Activated CD4-positive, alpha-beta T cell treated with anti-CD3 and anti-CD28 coated beads, Interleukin-2, amount 10 ng/mL, durations not matched to agents 24 days and 14 days (primary cell): Measurements from ENCODE around the gene UBIAD1. TPM values are rescaled to one million over a fixed set of nuclear protein-coding genes. Genes with fewer than 3 reads are reported as not detected.

Source experiments
- DNase-seq: peaks from one replicate; pipeline ENCODE4 v3.0.0; 2022
- H3K27ac Mint-ChIP-seq: one replicate; pipeline ENCODE4 v1.8.0; 2022; ENCODE audit warnings: mild to moderate bottlenecking, mixed read lengths
- H3K27me3 Mint-ChIP-seq: one replicate; pipeline ENCODE4 v1.8.0; 2022; ENCODE audit warnings: mixed read lengths
- H3K36me3 Mint-ChIP-seq: one replicate; pipeline ENCODE4 v1.8.0; 2022; ENCODE audit warnings: low read depth, mild to moderate bottlenecking, mixed read lengths
- H3K4me1 Mint-ChIP-seq: one replicate; pipeline ENCODE4 v1.8.0; 2021; ENCODE audit warnings: mixed read lengths
- H3K4me3 Mint-ChIP-seq: one replicate; pipeline ENCODE4 v1.8.0; 2022; ENCODE audit warnings: mild to moderate bottlenecking, moderate library complexity, mixed read lengths
- H3K9me3 Mint-ChIP-seq: one replicate; pipeline ENCODE4 v1.8.0; 2021; ENCODE audit warnings: mixed read lengths
- intact Hi-C: fragments of 100-400 bp; cut with micrococcal nuclease; formaldehyde crosslinking; loops from one replicate; pipeline ENCODE4 v1.15.1; 2023
- total RNA-seq: library from RNA; stranded (reverse); gene quantifications from 2 replicates; pipeline ENCODE4 v1.2.3, GENCODE V29; 2022

Gene UBIAD1
- 32.4 and 32.5 TPM in 2 replicates for total RNA-seq

- Mint-ChIP-seq H3K4me3 (peak within 1 kb of the TSS; percentile 91), H3K36me3 (peaks cover 29% of the 10 kb centered on the region), H3K27me3 (peaks cover 2% of the 10 kb centered on the region), H3K9me3 (no peaks in the 10 kb centered on the region), H3K4me1 (peaks cover 24% of the 10 kb centered on the region), H3K27ac (peak within 1 kb of the TSS; percentile 89)
- intact Hi-C loops = loop anchor here (1.0 to 10.0 kb wide), 4 partner anchors 11 to 632 kb away; partner anchors contain the start of genes AGTRAP, MAD2L2 and MTOR
- DNase-seq = peak; percentile 93
These were observed at the start of gene UBIAD1 for GRCh38 chr1:11272832-11273594. UBIAD1 (plus strand) TSS chr1:11273198; CDS start chr1:11273532, 334 bp downstream.

- H3K36me3 Mint-ChIP-seq = peaks cover 61% of the 10 kb centered on the region
- H3K9me3 Mint-ChIP-seq = no peaks in the 10 kb centered on the region
- intact Hi-C loops = no loop called here
- peak overlapping the region; percentile 51 for H3K27ac Mint-ChIP-seq
- no peaks in the 10 kb centered on the region for H3K27me3 Mint-ChIP-seq
- no peak for DNase-seq
- H3K4me3 Mint-ChIP-seq = peak overlapping the region; percentile 11
- H3K4me1 Mint-ChIP-seq = peaks cover 15% of the 10 kb centered on the region
These were observed 45.6 kb upstream of the UBIAD1 start for GRCh38 chr1:11227106-11228077.

GRCh38 chr1:11229203-11229602, 43.8 kb upstream of the UBIAD1 start:
- Mint-ChIP-seq H3K27ac (no peak overlapping the region), H3K4me1 (peaks cover 15% of the 10 kb centered on the region), H3K36me3 (peaks cover 65% of the 10 kb centered on the region), H3K9me3 (no peaks in the 10 kb centered on the region), H3K4me3 (no peak overlapping the region), H3K27me3 (no peaks in the 10 kb centered on the region)
- no peak for DNase-seq
- intact Hi-C loops = no loop called here

DNA sequence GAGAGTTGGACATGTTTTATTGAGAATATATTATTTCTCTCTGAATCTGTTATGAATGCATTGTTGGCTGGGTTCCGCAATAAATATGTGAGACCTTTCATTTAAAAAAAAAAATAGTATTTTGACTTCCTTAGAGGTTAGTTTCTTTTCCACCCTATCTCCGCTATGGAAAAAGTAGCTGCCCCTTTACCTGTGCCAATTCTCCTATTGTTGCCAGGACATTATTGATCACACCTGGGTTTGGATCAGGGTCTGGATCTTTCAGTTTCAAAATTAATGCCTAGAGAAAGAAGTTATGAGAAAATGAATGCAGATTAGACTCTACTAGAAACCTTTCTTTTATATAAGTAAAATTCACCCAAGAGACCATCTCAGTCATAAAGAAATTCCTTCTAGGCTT, 39.8 kb upstream of the UBIAD1 start:
- peaks cover 61% of the 10 kb centered on the region for H3K36me3 Mint-ChIP-seq

DNA sequence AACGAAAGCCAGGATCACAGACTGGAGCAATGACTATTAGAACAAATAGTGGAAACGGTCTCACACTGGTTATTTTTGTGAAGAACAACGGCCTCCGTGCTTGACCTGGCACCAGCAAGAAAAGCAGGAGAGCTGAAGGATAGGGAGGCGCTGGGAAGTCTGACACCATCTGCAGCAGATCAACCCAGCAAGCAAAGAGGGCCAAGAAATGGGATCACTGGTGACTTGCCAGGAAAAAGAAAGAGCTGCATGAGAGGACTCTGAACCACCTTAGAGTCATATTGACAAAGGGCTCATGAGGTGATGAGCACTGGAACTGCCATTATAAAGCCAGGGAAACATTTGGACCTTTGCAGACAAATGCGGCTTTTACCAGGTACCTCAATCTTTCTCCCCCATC, 35.6 kb upstream of the UBIAD1 start:
- DNase-seq = no peak
- H3K27me3 Mint-ChIP-seq = no peaks in the 10 kb centered on the region
- H3K9me3 Mint-ChIP-seq = no peaks in the 10 kb centered on the region
- H3K4me1 Mint-ChIP-seq = peaks cover 6% of the 10 kb centered on the region
- intact Hi-C loops = no loop called here
- peaks cover 57% of the 10 kb centered on the region for H3K36me3 Mint-ChIP-seq
- no peak overlapping the region for H3K4me3 Mint-ChIP-seq
- no peak overlapping the region for H3K27ac Mint-ChIP-seq

More for the DNA sequence above, 39.8 kb upstream of the UBIAD1 start:
- no peaks in the 10 kb centered on the region for H3K9me3 Mint-ChIP-seq
- no peak overlapping the region for H3K27ac Mint-ChIP-seq
- intact Hi-C loops = no loop called here
- DNase-seq = no peak
- H3K4me3 Mint-ChIP-seq = no peak overlapping the region
- peaks cover 4% of the 10 kb centered on the region for H3K4me1 Mint-ChIP-seq
- no peaks in the 10 kb centered on the region for H3K27me3 Mint-ChIP-seq

DNA sequence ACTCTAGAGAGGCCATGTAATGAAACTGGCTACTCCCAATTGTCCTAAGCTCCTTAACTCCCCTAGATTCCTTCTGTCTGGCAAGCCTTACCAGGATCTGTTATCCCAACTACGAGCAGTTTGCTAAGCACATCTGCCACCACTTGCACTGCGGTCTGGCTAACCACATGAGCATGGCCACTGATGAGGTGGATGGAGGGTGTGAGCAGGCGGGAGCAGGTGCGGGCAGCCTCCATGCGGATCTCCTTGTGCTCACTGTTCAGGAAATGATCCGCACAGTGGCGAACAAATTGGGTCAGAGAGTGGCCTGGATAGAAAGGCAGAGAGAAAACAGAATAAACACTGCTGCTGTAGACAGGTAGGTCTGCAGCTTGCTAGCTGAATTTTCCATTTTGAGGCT, 34.7 kb upstream of the UBIAD1 start:
- Mint-ChIP-seq H3K27ac (no peak overlapping the region), H3K36me3 (peaks cover 55% of the 10 kb centered on the region), H3K4me3 (no peak overlapping the region), H3K27me3 (no peaks in the 10 kb centered on the region), H3K4me1 (peaks cover 6% of the 10 kb centered on the region), H3K9me3 (no peaks in the 10 kb centered on the region)
- no peak for DNase-seq
- intact Hi-C loops = no loop called here

GRCh38 chr1:11245248-11245647, 27.8 kb upstream of the UBIAD1 start:
- no peaks in the 10 kb centered on the region for H3K27me3 Mint-ChIP-seq
- no peaks in the 10 kb centered on the region for H3K9me3 Mint-ChIP-seq
- H3K4me3 Mint-ChIP-seq = no peak overlapping the region
- H3K36me3 Mint-ChIP-seq = peaks cover 38% of the 10 kb centered on the region
- H3K27ac Mint-ChIP-seq = no peak overlapping the region
- DNase-seq = no peak
- peaks cover 2% of the 10 kb centered on the region for H3K4me1 Mint-ChIP-seq
- intact Hi-C loops = loop anchor here (10.0 kb wide), 1 partner anchor 120 kb away; no protein-coding TSS in a partner anchor

- DNase-seq = no peak
- intact Hi-C loops = loop anchor here (10.0 kb wide), 1 partner anchor 119 kb away; no protein-coding TSS in a partner anchor
- no peaks in the 10 kb centered on the region for H3K9me3 Mint-ChIP-seq
- H3K36me3 Mint-ChIP-seq = peaks cover 42% of the 10 kb centered on the region
- peaks cover 2% of the 10 kb centered on the region for H3K4me1 Mint-ChIP-seq
- H3K27ac Mint-ChIP-seq = no peak overlapping the region
- H3K27me3 Mint-ChIP-seq = no peaks in the 10 kb centered on the region
- H3K4me3 Mint-ChIP-seq = no peak overlapping the region
These were observed 26.9 kb upstream of the UBIAD1 start for GRCh38 chr1:11245904-11246719.

DNA sequence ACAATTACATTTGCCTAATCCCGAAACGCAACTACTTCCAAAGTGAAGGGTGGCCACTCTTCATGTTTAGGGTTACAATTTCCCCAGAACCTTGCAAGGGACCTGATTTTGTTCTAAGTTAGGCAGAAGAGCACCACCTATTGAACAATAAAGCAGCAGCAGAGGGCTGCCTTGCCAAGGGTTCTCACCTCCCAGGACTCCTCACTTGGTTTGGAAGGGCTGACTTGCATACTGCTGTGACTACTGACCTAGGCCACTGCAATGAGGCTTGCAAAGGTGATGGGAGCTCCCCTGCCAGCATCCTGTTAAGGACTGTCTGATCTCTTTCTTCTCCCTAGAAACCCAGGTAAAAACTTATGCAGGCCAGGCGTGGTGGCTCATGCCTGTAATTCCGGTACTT, 24.8 kb upstream of the UBIAD1 start:
- no peak overlapping the region for H3K27ac Mint-ChIP-seq
- intact Hi-C loops = loop anchor here (10.0 kb wide), 1 partner anchor 117 kb away; no protein-coding TSS in a partner anchor
- H3K4me3 Mint-ChIP-seq = no peak overlapping the region
- H3K36me3 Mint-ChIP-seq = peaks cover 43% of the 10 kb centered on the region
- DNase-seq = no peak
- no peaks in the 10 kb centered on the region for H3K27me3 Mint-ChIP-seq
- H3K4me1 Mint-ChIP-seq = no peaks in the 10 kb centered on the region
- no peaks in the 10 kb centered on the region for H3K9me3 Mint-ChIP-seq

GRCh38 chr1:11252538-11252937, 20.5 kb upstream of the UBIAD1 start:
- intact Hi-C loops = no loop called here
- no peak for DNase-seq
- Mint-ChIP-seq H3K36me3 (peaks cover 50% of the 10 kb centered on the region), H3K27me3 (no peaks in the 10 kb centered on the region), H3K9me3 (no peaks in the 10 kb centered on the region), H3K27ac (peak overlapping the region; percentile 8), H3K4me3 (no peak overlapping the region), H3K4me1 (no peaks in the 10 kb centered on the region)

GRCh38 chr1:11253226-11253625, 19.8 kb upstream of the UBIAD1 start:
- intact Hi-C loops = no loop called here
- Mint-ChIP-seq H3K36me3 (peaks cover 51% of the 10 kb centered on the region), H3K27me3 (no peaks in the 10 kb centered on the region), H3K9me3 (no peaks in the 10 kb centered on the region), H3K4me1 (no peaks in the 10 kb centered on the region), H3K27ac (no peak overlapping the region), H3K4me3 (no peak overlapping the region)
- no peak for DNase-seq

DNA sequence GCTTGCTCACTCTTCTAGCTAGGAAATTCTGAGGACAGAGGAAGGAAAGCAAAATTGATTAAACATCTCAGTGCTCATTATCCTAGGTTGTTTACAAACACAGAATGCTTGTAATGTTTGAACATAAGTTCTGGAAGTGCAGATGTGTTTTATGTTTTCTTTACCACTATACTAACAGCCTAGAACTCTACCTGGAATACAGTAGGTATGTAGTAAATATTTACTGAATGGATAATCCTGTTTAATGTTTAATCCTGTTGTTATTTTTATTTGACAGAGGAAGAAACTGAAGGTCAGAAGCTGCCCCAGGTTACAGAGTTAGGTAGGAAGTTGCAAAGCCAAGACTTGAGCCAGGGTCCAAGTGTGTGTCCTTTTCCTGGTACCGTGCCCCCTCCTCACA, 16.7 kb upstream of the UBIAD1 start:
- Mint-ChIP-seq H3K4me1 (peaks cover under 1% of the 10 kb centered on the region), H3K27ac (no peak overlapping the region), H3K36me3 (peaks cover 52% of the 10 kb centered on the region), H3K9me3 (no peaks in the 10 kb centered on the region), H3K27me3 (no peaks in the 10 kb centered on the region), H3K4me3 (no peak overlapping the region)
- DNase-seq = no peak
- intact Hi-C loops = no loop called here
